H1 (cell line): ENCODE data around the gene CAVIN4.

Experiments
- ATF2 ChIP-seq: IDR thresholded peaks from 2 replicates; pipeline ENCODE4 v1.6.1; 2012; ENCODE audit warnings: low read length, inconsistent platforms
- ATF3 ChIP-seq: IDR thresholded peaks from 2 replicates; pipeline ENCODE4 v1.6.1; 2011; ENCODE audit warnings: low read depth, mild to moderate bottlenecking, low read length; ENCODE audit not compliant: insufficient read depth
- CEBPB ChIP-seq: IDR thresholded peaks from 2 replicates; pipeline ENCODE4 v1.6.1; 2012; ENCODE audit warnings: low read depth, low read length
- CHD2 ChIP-seq: IDR thresholded peaks from 2 replicates; pipeline ENCODE4 v1.6.1; 2012; ENCODE audit warnings: low read length, improper control_type of control experiment
- CTCF ChIP-seq, 3 experiments: IDR thresholded peaks; 1 replicate in 2 of 3; 2 replicates in 1 of 3; pipeline versions ENCODE4 v1.5.1 to v1.6.1; 2011; ENCODE audit warnings: low read length in 3 of 3, mild to moderate bottlenecking in 3 of 3, inconsistent platforms in 2 of 3, low read depth in 1 of 3, moderate library complexity in 1 of 3; ENCODE audit not compliant: insufficient read depth in 1 of 3; ENCODE audit errors: control extremely low read depth in 1 of 3
- EP300 ChIP-seq, 2 experiments: IDR thresholded peaks; 1 replicate in 1 of 2; 2 replicates in 1 of 2; pipeline ENCODE4 v1.6.1; 2011 to 2012; ENCODE audit warnings: low read depth in 2 of 2, low read length in 2 of 2, mild to moderate bottlenecking in 2 of 2, borderline replicate concordance in 1 of 2, inconsistent platforms in 1 of 2, moderate library complexity in 1 of 2
- HDAC2 ChIP-seq, 2 experiments: fragments of 300-600 bp in 1 of 2; sonication (generic) in 1 of 2; IDR thresholded peaks; 2 replicates each; pipeline ENCODE4 v1.6.1; 2011 to 2012; ENCODE audit warnings: low read depth in 2 of 2, low read length in 2 of 2, mild to moderate bottlenecking in 2 of 2, moderate library complexity in 2 of 2, borderline replicate concordance in 1 of 2, inconsistent platforms in 1 of 2
- NANOG ChIP-seq: IDR thresholded peaks from 2 replicates; pipeline ENCODE4 v1.6.1; 2011; ENCODE audit warnings: low read length, low read depth, mild to moderate bottlenecking, inconsistent platforms; ENCODE audit not compliant: insufficient read depth, poor library complexity, severe bottlenecking
- POLR2A ChIP-seq, 2 experiments: IDR thresholded peaks; 1 replicate in 1 of 2; 2 replicates in 1 of 2; pipeline ENCODE4 v1.6.1; 2011; ENCODE audit warnings: low read depth in 2 of 2, low read length in 2 of 2, mild to moderate bottlenecking in 2 of 2; ENCODE audit errors: control extremely low read depth in 1 of 2
- POLR2AphosphoS5 ChIP-seq: IDR thresholded peaks from 2 replicates; pipeline ENCODE4 v1.6.1; 2011; ENCODE audit warnings: low read depth, low read length
- RBBP5 ChIP-seq: IDR thresholded peaks from 2 replicates; pipeline ENCODE4 v1.7.1; 2012; ENCODE audit warnings: low read depth, mild to moderate bottlenecking, inconsistent platforms, low read length, moderate library complexity, borderline replicate concordance
- SP4 ChIP-seq: IDR thresholded peaks from 2 replicates; pipeline ENCODE4 v1.6.1; 2012; ENCODE audit warnings: low read length, inconsistent platforms
- SUZ12 ChIP-seq: fragments of 200-600 bp; sonication (generic); IDR thresholded peaks from 2 replicates; pipeline ENCODE4 v1.6.1; 2012; ENCODE audit warnings: mild to moderate bottlenecking, inconsistent platforms, low read length, moderate library complexity, mixed read lengths
- YY1 ChIP-seq: IDR thresholded peaks from 2 replicates; pipeline ENCODE4 v1.6.1; 2011; ENCODE audit warnings: low read depth, mild to moderate bottlenecking, low read length

GRCh38 chr9:100584951-100585350 lies 7.1 kb downstream of the CAVIN4 start:
- TF ChIP-seq POLR2AphosphoS5 (no peak), NANOG (no peak), CEBPB (peak; percentile 65; the same call in 1 of the 2 replicates), EP300 (IDR thresholded peaks at IDR 0.05; ENCODE audit: borderline replicate concordance in 1 of 2, low read depth in 2 of 2, low read length in 2 of 2) (no peak), ATF2 (no peak), CTCF (IDR thresholded peaks at IDR 0.05; ENCODE audit: control extremely low read depth in 1 of 3, insufficient read depth in 1 of 3, low read depth in 1 of 3, low read length in 3 of 3) (no peak), POLR2A (IDR thresholded peaks at IDR 0.05; ENCODE audit: control extremely low read depth in 1 of 2, low read depth in 2 of 2, low read length in 2 of 2) (no peak), YY1 (no peak), ATF3 (no peak), CHD2 (no peak), HDAC2 (IDR thresholded peaks at IDR 0.05; ENCODE audit: borderline replicate concordance in 1 of 2, low read depth in 2 of 2, low read length in 2 of 2) (no peak), RBBP5 (no peak), SUZ12 (no peak), SP4 (no peak)
